GM23248 (cell line): ENCODE results near the gene ACIN1.

ENCODE experiments used
- EZH2 ChIP-seq: fragments of 200-600 bp; sonication (generic); IDR thresholded peaks from 2 replicates; pipeline ENCODE4 v1.6.1; 2018; ENCODE audit warnings: antibody characterized with exemption, mild to moderate bottlenecking; ENCODE audit not compliant: insufficient read depth, poor library complexity, severe bottlenecking
- EZH2phosphoT487 ChIP-seq: fragments of 200-600 bp; sonication (generic); IDR thresholded peaks from 2 replicates; pipeline ENCODE4 v1.6.1; 2018; ENCODE audit warnings: antibody characterized with exemption, moderate library complexity, mild to moderate bottlenecking, low read depth; ENCODE audit not compliant: insufficient read depth

DNA sequence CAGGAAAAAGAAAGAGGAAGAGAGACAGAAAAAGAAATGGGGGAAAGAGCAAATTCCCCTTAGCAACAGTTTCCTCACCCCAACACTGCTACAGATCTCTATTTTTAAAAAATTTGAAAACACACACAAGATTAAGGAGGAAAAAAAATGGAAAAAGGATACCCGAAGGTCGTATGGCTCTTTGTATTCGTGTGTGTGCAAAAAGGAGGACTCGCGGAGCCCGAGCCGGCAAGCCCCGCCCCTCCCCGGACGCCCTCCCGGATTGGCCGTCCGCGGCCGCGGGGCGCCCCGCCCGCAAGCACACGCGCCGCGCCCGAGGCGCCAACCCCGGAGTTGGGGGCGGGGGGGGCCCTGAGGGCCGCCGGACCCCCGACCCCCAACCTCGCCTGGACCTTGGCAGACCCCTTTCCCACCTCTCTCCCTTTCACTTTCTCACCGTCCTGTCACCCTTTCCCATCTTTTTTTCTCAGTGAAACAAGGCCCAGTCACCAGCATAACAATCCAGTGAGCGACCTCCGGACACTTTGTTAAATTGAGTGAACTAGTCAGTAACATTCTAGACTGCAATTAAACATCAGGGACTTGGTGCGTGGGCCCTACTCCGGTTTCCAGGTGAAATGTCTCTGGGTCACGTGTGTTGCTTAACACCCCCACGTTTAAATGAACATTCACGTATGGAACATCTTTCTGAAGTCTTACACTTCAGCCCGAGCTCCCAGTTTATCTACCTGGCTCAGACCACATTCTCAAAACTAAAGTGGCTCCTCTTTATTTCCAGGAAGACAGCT lies 84.8 kb downstream of the ACIN1 start, which contains the start of gene C14orf93:
- TF ChIP-seq EZH2 (no peak), EZH2phosphoT487 (no peak)
